Measurements from ENCODE around the gene LATS2. TPM values are rescaled to one million over a fixed set of nuclear protein-coding genes. Genes with fewer than 3 reads are reported as not detected.

The LATS2 gene
- total RNA-seq, 2 experiments from 2014 or later: 1.3 to 3.0 TPM

- H3K36me3 Mint-ChIP-seq (ENCODE audit: low read depth): no peaks in the 10 kb centered on the region
- no peak overlapping the region for H3K4me3 Mint-ChIP-seq
- intact Hi-C loops (cut with micrococcal nuclease): no loop called here
- no peak overlapping the region for H3K27ac Mint-ChIP-seq
- H3K27me3 Mint-ChIP-seq: no peaks in the 10 kb centered on the region
- DNase-seq: no peak
- no peaks in the 10 kb centered on the region for H3K9me3 Mint-ChIP-seq
- POLR2A ChIA-PET: no interaction called here
- CTCF ChIA-PET: no interaction called here
- no peaks in the 10 kb centered on the region for H3K4me1 Mint-ChIP-seq (ENCODE audit: low read depth)
- TF ChIP-seq, protein P1, sequence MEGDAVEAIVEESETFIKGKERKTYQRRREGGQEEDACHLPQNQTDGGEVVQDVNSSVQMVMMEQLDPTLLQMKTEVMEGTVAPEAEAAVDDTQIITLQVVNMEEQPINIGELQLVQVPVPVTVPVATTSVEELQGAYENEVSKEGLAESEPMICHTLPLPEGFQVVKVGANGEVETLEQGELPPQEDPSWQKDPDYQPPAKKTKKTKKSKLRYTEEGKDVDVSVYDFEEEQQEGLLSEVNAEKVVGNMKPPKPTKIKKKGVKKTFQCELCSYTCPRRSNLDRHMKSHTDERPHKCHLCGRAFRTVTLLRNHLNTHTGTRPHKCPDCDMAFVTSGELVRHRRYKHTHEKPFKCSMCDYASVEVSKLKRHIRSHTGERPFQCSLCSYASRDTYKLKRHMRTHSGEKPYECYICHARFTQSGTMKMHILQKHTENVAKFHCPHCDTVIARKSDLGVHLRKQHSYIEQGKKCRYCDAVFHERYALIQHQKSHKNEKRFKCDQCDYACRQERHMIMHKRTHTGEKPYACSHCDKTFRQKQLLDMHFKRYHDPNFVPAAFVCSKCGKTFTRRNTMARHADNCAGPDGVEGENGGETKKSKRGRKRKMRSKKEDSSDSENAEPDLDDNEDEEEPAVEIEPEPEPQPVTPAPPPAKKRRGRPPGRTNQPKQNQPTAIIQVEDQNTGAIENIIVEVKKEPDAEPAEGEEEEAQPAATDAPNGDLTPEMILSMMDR (IDR thresholded peaks at IDR 0.05): no peak
- ATAC-seq: no peak
These were observed 67.5 kb downstream of the LATS2 start for GRCh38 chr13:20993661-20994440.

- DNase-seq: no peak
- H3K4me1 Mint-ChIP-seq (ENCODE audit: low read depth): no peaks in the 10 kb centered on the region
- no peak overlapping the region for H3K27ac Mint-ChIP-seq
- TF ChIP-seq, protein P1 (IDR thresholded peaks at IDR 0.05): no peak
- H3K27me3 Mint-ChIP-seq: no peaks in the 10 kb centered on the region
- no peaks in the 10 kb centered on the region for H3K9me3 Mint-ChIP-seq
- no peak for ATAC-seq
- ChIA-PET CTCF (no interaction called here), POLR2A (no interaction called here)
- intact Hi-C loops (cut with micrococcal nuclease): no loop called here
- H3K36me3 Mint-ChIP-seq (ENCODE audit: low read depth): no peaks in the 10 kb centered on the region
- no peak overlapping the region for H3K4me3 Mint-ChIP-seq
These were observed 68.2 kb downstream of the LATS2 start for GRCh38 chr13:20993211-20993610.

GRCh38 chr13:20991741-20992520, 69.5 kb downstream of the LATS2 start:
- H3K9me3 Mint-ChIP-seq: no peaks in the 10 kb centered on the region
- H3K36me3 Mint-ChIP-seq (ENCODE audit: low read depth): no peaks in the 10 kb centered on the region
- DNase-seq: no peak
- intact Hi-C loops (cut with micrococcal nuclease): no loop called here
- H3K27me3 Mint-ChIP-seq: no peaks in the 10 kb centered on the region
- POLR2A ChIA-PET: no interaction called here
- TF ChIP-seq, protein P1 (IDR thresholded peaks at IDR 0.05): no peak
- H3K27ac Mint-ChIP-seq: no peak overlapping the region
- CTCF ChIA-PET: no interaction called here
- H3K4me3 Mint-ChIP-seq: no peak overlapping the region
- H3K4me1 Mint-ChIP-seq (ENCODE audit: low read depth): no peaks in the 10 kb centered on the region
- ATAC-seq: no peak

DNA sequence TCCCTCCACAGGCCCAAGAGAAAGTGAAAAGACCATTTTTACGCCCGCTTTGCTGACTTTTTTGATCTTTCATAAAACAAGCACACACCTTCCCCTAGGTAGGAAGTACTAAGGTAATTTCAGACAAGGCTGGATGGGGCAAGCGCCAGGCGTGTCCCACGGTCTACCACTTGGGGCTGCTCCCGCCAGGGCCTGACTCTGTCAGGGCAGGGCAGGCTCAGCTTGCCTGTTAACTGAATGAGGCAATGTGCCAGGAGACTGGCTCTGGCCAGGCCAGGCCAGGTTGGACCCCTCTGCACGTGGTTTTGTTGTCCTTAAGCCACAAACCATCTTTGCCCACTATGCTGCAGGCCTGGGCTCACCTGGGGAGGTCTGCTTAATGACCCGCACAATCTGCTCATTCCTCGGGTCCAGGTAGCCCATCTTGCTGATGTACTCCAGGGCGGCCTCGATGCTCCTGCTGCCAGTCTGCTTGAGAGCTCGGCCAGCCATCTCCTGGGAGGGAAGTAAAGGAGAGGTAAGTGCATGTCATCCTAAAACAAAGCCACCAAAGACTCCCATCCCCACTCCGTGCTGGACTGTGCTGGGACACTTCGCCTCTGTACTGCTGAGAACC, 70.4 kb downstream of the LATS2 start:
- Mint-ChIP-seq H3K36me3 (ENCODE audit: low read depth) (no peaks in the 10 kb centered on the region), H3K27me3 (no peaks in the 10 kb centered on the region), H3K4me3 (no peak overlapping the region), H3K4me1 (ENCODE audit: low read depth) (no peaks in the 10 kb centered on the region), H3K9me3 (no peaks in the 10 kb centered on the region), H3K27ac (no peak overlapping the region)
- CTCF ChIA-PET: no interaction called here
- intact Hi-C loops (cut with micrococcal nuclease): no loop called here
- no peak for DNase-seq
- TF ChIP-seq, protein P1 (IDR thresholded peaks at IDR 0.05): no peak
- no peak for ATAC-seq
- POLR2A ChIA-PET: no interaction called here

All from activated CD8-positive, alpha-beta T cell treated with anti-CD3 and anti-CD28 coated beads for 36 hours (primary cell).